ENCODE results near the gene COTL1.
"Not testable (repeated sequence)": the region's sequence is repeated elsewhere in the genome, so short reads cannot be mapped to it uniquely, and the experiment has no call there.

The COTL1 gene

GRCh38 chr16:84530590-84530989 is 87.3 kb downstream of the COTL1 start:
- DNase-seq (ENCODE audit: low read depth, low spot score), result no peak

- DNase-seq (ENCODE audit: low read depth, low spot score), result no peak
These were observed 88.3 kb downstream of the COTL1 start for GRCh38 chr16:84529607-84530006.

- no peak for DNase-seq (ENCODE audit: low read depth, low spot score)
These were observed 89.6 kb downstream of the COTL1 start for GRCh38 chr16:84528322-84528721.

GRCh38 chr16:84527532-84528269 is 90.2 kb downstream of the COTL1 start:
- DNase-seq (ENCODE audit: low read depth, low spot score), result no peak

DNA sequence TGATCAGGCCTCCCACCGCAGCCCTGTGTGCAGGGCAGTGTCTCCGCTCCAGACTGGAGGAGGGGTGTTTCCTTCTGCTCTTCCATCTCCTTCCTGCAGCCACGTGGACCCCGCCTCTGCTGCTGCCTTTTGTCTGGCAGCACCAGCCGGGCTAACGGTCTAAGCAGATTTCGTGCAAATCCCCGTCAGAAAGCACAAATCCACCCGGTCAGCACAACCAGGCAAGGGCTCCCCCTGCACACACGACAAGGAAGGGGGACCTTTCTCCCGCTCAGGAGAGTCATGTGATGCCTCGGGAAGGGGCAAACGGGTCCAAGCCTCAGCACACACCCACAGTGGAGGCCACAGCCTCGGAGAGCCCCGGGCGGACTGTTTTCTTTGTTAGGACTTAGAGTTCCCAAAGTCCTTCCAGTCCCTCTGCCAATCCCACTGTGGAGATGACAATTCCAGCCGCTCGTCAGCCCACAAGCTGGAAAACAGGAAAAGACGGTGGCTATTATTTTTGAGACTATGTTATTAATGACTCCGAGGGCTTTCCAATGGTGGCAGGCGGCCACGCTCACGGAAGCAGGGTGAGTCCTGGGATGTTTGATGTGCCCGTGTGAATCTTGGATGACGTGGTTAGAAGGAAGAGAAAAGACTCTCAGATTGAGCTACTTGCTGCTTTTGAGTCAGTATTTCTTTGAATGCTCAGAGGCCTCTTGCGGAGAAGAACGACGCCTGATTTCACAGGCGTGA is 90.9 kb downstream of the COTL1 start:
- no peak for DNase-seq (ENCODE audit: low read depth, low spot score)

GRCh38 chr16:84524941-84525581 is 92.8 kb downstream of the COTL1 start:
- not testable (repeated sequence) for DNase-seq (ENCODE audit: low read depth, low spot score)

DNA sequence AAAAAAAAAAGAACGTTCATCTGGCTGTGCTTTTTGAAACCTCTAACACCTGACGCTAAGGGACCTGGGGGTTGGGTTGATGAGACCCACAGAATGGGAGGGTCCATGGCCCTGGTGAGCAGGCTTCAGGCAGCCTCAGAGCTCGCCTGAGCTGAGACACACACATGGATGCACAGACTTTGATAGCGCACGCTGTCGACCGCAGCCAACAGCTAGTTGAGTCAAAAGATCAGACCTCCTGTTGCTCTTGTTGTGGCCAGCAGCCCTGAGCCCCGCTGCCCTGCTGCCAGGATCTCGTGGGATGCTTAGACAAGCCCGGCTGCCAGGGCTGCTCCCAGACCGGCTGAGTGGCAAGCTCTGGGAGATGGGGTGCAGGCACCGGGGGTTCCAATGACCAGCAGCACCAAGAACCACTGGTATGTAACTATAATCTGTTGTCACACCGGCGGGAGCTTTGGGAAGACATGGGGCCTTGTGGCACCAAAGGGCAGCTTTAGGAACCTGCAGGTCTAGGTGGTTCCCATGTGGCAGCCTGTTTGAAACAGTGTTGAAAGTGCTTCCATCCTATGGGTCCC is 93.4 kb downstream of the COTL1 start:
- no peak for DNase-seq (ENCODE audit: low read depth, low spot score)

GRCh38 chr16:84521497-84521770 is 96.4 kb downstream of the COTL1 start:
- no peak for DNase-seq (ENCODE audit: low read depth, low spot score)

GRCh38 chr16:84520725-84521496 is 97.0 kb downstream of the COTL1 start:
- DNase-seq (ENCODE audit: low read depth, low spot score), result no peak

DNA sequence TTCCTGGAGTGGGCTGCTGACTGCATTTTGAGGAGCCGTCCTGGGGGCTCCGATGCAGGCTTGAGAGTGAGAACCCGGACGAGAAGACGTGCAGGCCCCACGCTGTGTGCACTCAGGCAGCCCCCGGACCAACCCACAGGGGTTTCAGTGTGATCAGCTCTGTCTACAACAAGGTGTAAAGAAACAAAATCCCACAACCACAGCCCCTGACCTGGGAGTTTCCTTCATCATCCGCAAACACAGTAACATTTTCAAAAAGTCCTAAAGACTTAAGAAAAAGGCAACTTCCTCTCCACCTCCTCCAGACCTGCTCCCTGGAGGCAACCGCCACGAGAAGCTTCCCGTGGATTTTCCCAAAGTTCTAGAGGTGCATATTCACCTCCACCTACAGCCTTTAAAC is 98.0 kb downstream of the COTL1 start:
- DNase-seq (ENCODE audit: low read depth, low spot score), result no peak

DNA sequence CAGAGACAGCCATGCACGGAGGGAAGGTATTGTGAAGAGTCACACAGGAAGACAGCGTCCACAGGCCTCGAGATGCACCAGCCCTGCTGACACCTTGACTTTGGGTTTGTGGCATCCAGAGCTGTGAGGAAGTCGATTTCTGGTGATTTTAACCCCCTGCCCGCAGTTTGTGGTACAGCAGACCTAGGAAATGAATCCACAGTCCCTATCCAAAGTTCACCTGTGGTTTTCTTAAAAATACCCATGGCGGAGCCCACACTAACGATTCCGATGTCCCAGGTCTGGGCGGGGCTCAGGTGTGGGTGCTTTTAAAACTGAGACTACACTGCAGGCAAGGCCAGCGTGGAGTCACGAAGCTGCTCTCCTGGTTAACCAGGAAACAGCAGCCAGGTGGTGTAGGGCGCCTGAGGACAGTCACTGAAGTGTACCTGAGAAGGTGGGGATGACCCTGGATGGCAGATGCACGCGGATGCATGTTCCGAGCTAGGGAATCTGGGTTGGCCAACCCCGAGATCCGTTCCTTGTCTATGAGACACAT is 99.0 kb downstream of the COTL1 start:
- no peak for DNase-seq (ENCODE audit: low read depth, low spot score)

- DNase-seq (ENCODE audit: low read depth, low spot score), result not testable (repeated sequence)
These were observed 99.7 kb downstream of the COTL1 start for GRCh38 chr16:84518220-84518619.

GRCh38 chr16:84517366-84517765 is 100.5 kb downstream of the COTL1 start:
- no peak for DNase-seq (ENCODE audit: low read depth, low spot score)

Data from smooth muscle cell of the brain vasculature (primary cell).